H1 (cell line): ENCODE results near the gene SNAP29. TPM values are rescaled to one million over a fixed set of nuclear protein-coding genes. Genes with fewer than 3 reads are reported as not detected.

Experiments
- CTCF ChIP-seq, 3 experiments: IDR thresholded peaks; 1 replicate in 2 of 3; 2 replicates in 1 of 3; pipeline versions ENCODE4 v1.5.1 to v1.6.1; 2011; ENCODE audit warnings: low read length in 3 of 3, mild to moderate bottlenecking in 3 of 3, inconsistent platforms in 2 of 3, low read depth in 1 of 3, moderate library complexity in 1 of 3; ENCODE audit not compliant: insufficient read depth in 1 of 3; ENCODE audit errors: control extremely low read depth in 1 of 3
- polyA plus RNA-seq, 7 experiments: library from polyadenylated mRNA; depleted of rRNA in 3 of 7; stranded (reverse) in 5 of 7; unstranded in 2 of 7; fragments of >200 nt in 5 of 7; fragments of 200-250 nt in 2 of 7; gene quantifications; 1 replicate in 5 of 7; 2 replicates in 1 of 7; 4 replicates in 1 of 7; pipeline versions ENCODE4 v1.2.1 to v1.2.3, GENCODE V29; 2011 to 2013; ENCODE audit warnings: missing spikeins in 2 of 7, mixed read lengths in 2 of 7
- total RNA-seq: library from RNA; stranded (reverse); fragmentation: NEBNext Ultra II Directional; extraction: Animal tissue kit (Norgen Biotek cat#: 25700); gene quantifications from 2 replicates; pipeline ENCODE4 v1.2.1, GENCODE V29; 2021

The SNAP29 gene
- total and polyA plus RNA-seq, 2 of the 8 experiments (the other 6 are each of a cell fraction or from before 2014, with no cell fraction given): 11.8 to 15.0 TPM

- TF ChIP-seq CTCF (IDR thresholded peaks at IDR 0.05; ENCODE audit: control extremely low read depth in 1 of 3, insufficient read depth in 1 of 3, low read depth in 1 of 3, low read length in 3 of 3): no peak
These were observed 24.0 kb downstream of the SNAP29 start (continued) for GRCh38 chr22:20882855-20883254.
